VCaP (cell line): Measurements from ENCODE around the gene GNL3.
A peak's percentile ranks its signal among the peaks of the same experiment; 100 is the strongest.

Source experiments
- H3K27ac ChIP-seq: fragments of 450-650 bp; 2 replicates; pipeline ENCODE4 v1.5.1; 2017
- TF ChIP-seq, protein P1 (sequence below): fragments of 450-650 bp; conservative IDR thresholded peaks from 2 replicates; pipeline ENCODE4 v1.5.1; 2017; ENCODE audit warnings: mild to moderate bottlenecking, moderate library complexity

Gene GNL3

DNA sequence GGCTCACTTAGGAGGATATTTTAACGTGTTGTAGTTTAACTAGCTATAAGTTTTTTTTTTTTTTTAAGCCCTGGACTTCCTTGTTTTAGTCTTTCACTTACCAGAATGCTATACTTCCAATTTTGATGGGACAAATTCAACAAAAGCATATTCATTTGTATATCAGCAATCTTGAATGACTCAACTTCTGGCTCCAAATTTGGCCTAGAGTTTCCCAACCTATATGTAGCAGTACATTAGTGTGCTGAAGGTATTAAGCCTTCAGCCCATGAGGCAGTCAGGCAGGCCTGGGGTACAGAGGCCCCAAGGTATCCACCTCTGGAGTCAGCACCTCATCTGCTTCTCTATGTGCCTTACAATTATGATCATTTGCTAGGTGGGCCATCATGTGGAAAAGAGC lies 6.0 kb upstream of the GNL3 start:
- no peak overlapping the region for H3K27ac ChIP-seq
- TF ChIP-seq, protein P1, sequence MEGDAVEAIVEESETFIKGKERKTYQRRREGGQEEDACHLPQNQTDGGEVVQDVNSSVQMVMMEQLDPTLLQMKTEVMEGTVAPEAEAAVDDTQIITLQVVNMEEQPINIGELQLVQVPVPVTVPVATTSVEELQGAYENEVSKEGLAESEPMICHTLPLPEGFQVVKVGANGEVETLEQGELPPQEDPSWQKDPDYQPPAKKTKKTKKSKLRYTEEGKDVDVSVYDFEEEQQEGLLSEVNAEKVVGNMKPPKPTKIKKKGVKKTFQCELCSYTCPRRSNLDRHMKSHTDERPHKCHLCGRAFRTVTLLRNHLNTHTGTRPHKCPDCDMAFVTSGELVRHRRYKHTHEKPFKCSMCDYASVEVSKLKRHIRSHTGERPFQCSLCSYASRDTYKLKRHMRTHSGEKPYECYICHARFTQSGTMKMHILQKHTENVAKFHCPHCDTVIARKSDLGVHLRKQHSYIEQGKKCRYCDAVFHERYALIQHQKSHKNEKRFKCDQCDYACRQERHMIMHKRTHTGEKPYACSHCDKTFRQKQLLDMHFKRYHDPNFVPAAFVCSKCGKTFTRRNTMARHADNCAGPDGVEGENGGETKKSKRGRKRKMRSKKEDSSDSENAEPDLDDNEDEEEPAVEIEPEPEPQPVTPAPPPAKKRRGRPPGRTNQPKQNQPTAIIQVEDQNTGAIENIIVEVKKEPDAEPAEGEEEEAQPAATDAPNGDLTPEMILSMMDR, result no peak

DNA sequence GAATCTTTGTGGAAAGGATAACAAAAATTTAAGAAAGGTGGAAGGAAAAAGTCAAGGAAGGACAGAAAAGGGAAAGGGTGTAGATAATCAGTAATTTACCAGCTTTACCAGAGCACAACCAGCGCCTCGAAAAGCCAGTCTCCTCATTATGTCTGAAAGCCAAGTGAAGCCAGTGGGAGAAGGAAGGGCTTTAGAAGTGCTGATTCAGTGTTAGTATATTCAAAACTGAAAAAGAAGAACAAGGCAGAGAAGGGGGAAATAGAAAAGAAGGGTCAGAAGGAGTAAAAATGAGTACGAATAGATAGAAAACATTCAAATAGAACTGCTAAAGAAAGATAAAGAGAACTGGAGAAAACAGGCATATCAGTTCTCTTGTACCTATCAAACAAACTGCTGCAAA lies 4.2 kb upstream of the GNL3 start:
- H3K27ac ChIP-seq, result peak overlapping the region; percentile 97; the same call in 1 of the 2 replicates
- TF ChIP-seq, protein P1, result no peak

DNA sequence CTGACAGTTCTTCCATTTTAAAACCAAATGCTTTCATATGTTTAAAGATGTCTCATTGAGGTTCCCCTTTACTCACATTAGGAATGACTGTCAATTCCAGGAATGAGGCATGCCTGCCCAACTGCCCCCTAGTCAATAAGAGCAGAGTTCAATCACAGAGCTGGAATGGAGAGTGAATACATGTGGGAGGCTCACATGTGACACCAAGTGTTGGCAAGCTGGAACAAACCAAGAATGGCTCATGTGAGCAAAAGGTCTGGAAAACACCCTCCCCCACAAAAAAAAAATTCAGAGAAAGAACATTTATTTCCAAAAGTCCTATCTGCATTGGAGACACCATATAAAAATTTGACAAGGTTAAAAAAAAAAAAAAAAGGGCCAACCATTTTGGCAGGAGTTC lies 3.8 kb upstream of the GNL3 start:
- TF ChIP-seq, protein P1, result peak; percentile 32
- H3K27ac ChIP-seq, result peak overlapping the region; percentile 97; the same call in 1 of the 2 replicates

DNA sequence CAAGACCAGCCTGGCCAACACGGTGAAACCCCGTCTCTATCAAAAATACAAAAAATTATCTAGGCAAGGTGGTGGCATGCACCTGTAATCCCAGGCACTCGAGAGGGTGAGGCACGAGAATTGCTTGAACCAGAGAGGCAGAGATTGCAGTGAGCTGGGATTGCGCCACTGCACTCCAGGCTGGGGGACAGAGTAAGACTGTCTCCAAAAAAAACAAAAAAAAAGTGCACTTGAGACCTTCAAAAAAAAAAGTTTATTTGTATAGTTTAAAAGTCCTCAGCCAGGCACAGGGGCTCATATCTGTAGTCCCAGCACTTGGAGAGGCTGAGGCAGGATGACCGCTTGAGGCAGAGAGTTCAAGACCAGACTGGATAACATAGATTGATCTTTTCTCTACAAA lies 2.2 kb upstream of the GNL3 start:
- peak overlapping the region; percentile 97 for H3K27ac ChIP-seq
- TF ChIP-seq, protein P1, result no peak

DNA sequence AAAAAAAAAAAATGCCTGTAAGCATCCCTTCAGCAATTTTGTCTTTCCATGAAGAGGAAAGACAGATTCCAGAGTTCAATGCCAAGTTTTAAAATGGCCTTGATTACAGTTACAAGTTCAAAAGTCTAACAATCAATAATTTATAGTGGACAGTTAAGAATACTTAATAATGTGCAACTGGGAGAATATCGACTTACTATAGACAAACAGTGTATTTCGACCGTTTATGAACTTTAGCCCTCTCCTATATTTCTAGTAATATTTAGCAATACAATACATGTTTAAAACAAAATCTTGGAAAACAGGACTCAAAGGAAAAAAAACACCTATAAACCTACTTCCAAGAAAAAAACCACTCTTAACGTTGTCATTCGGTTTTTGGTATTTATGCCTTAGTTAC lies 1.6 kb upstream of the GNL3 start:
- TF ChIP-seq, protein P1, result no peak
- peak overlapping the region; percentile 97 for H3K27ac ChIP-seq

DNA sequence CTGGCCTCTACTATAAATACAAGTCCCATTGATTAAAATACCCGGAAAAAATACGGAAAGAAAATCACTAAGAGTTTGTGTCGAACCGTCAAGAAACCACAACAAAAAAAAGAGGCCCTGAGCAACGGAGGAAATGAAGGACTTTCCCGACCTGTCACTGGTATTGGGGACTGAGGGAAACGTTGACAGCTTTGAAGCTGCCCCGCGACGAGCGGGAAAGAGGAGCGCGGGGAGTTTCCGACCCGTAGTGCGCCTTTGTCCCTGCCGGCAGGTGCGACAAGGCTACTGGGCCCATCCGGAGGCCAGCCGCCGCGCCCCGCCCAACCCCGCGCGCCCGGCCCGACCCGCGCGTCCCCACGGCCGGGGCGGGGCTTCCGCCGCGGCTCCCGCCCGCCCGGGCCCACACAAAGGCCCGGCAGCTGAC lies 535 bp upstream of the GNL3 start:
- H3K27ac ChIP-seq, result peak overlapping the region; percentile 97
- TF ChIP-seq, protein P1, result no peak

DNA sequence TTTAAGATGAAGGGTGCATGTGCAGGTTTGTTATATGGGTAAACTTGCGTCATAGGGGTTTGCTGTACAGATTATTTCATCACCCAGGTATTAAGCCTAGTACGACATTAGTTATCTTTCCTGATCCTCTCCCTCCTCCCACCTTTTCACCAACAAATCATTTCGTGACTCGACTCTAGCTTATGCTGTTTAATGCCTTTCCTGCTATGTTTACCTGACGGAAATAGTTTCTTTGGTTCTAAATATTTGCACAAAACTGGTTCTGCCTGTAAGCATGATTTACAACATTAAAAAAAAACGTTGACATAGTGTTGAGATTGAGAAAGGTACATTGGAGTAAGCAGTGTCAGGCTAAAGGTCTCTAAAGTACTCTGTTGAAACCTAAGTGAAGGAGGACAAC lies 2.4 kb downstream of the GNL3 start:
- TF ChIP-seq, protein P1, result no peak

More for the DNA sequence above, 2.4 kb downstream of the GNL3 start:
- H3K27ac ChIP-seq, result peak overlapping the region; percentile 97
